ENCODE results near the gene STK32B. TPM values are rescaled to one million over a fixed set of nuclear protein-coding genes. Genes with fewer than 3 reads are reported as not detected.

The STK32B gene
- total and polyA plus RNA-seq, 9 of the 15 experiments (the other 6 are each of a cell fraction or from before 2014, with no cell fraction given) = 0.03 to 0.20 (median 0.07) TPM; not detected in 2

- no peak for TF ChIP-seq HMG20A (CRISPR knock-in tag; conservative IDR thresholded peaks at IDR 0.05)
- no peak for TF ChIP-seq CCAR2 (IDR thresholded peaks at IDR 0.05; ENCODE audit: low read depth, low read length)
- TF ChIP-seq ZNF445 (CRISPR knock-in tag; IDR thresholded peaks at IDR 0.05; ENCODE audit: low read depth) = no peak
- TF ChIP-seq ZNF384 (IDR thresholded peaks at IDR 0.05; ENCODE audit: low read depth, low read length) = no peak
- no peak for TF ChIP-seq PHB2 (IDR thresholded peaks at IDR 0.05; ENCODE audit: low read depth)
- no peak for TF ChIP-seq TAL1 (IDR thresholded peaks at IDR 0.05)
- no peak for TF ChIP-seq CUX1 (CRISPR knock-in tag; IDR thresholded peaks at IDR 0.05)
- Histone ChIP-seq H3K27me3 (ENCODE audit: control insufficient read depth in 2 of 2, insufficient read depth in 2 of 2, low read length in 2 of 2) (peaks cover 2 to 21% of the 10 kb centered on the region in 2 experiments; a peak in 3 of 5 replicates), H3K4me1 (replicated peaks in 1 of 2; ENCODE audit: control insufficient read depth in 2 of 2, insufficient read depth in 2 of 2, low read length in 2 of 2) (no peaks in the 10 kb centered on the region; a peak in 1 of 5 replicates), H3K9ac (ENCODE audit: insufficient read depth in 1 of 2, low read depth in 2 of 2, low read length in 2 of 2) (no peak overlapping the region), H2AFZ (ENCODE audit: low read depth, low read length) (no peak overlapping the region), H3K9me3 (replicated peaks; ENCODE audit: control insufficient read depth, insufficient read depth, low read depth, low read length) (no peaks in the 10 kb centered on the region), H3K79me2 (ENCODE audit: control insufficient read depth, insufficient read depth, low read length) (no peaks in the 10 kb centered on the region), H3K9me1 (ENCODE audit: control insufficient read depth, insufficient read depth, low read length) (no peaks in the 10 kb centered on the region), H3K4me3 (no peak overlapping the region), H3K4me2 (ENCODE audit: insufficient read depth, low read length) (no peak overlapping the region), H3K27ac (ENCODE audit: extremely low read depth, low read depth, low read length) (no peak overlapping the region), H3K36me3 (ENCODE audit: control insufficient read depth, insufficient read depth, low read length) (no peaks in the 10 kb centered on the region; the same call in 2 of the 3 replicates), H4K20me1 (replicated peaks; ENCODE audit: control insufficient read depth, insufficient read depth, low read length) (no peaks in the 10 kb centered on the region)
- DNase-seq (ENCODE audit: extremely low read depth in 1 of 4, low spot score in 3 of 4) (no peak), FAIRE-seq (no peak), ATAC-seq (no peak)
- in situ Hi-C loops (cut with MboI) (no loop called here), intact Hi-C loops (cut with micrococcal nuclease) (no loop called here)
- ChIA-PET POLR2A (no interaction called here), CTCF (ENCODE audit: low intra/inter-chr PET ratio) (interaction anchor here (0.6 kb wide), 1 partner anchor 273 kb away, joined by 3 read pairs; no protein-coding TSS in a partner anchor)
- WGBS (ENCODE audit: insufficient coverage, low coverage, missing lambda C conversion rate) = 17% methylated on average over 2 of the region's 2 CpGs
- no TSS peak for BruUV-seq (replicated peaks)
Observed at GRCh38 chr4:5010984-5011383, 40.3 kb upstream of the STK32B start.
